DND-41 (cell line): Measurements from ENCODE around the gene PEPD.
A peak's percentile ranks its signal among the peaks of the same experiment; 100 is the strongest.

ENCODE experiments used
- ATAC-seq: fragments of 200-7000 bp; cut with Tn5 transposase; 3 replicates; pipeline ENCODE4 v1.9.1; 2021; ENCODE audit warnings: low read depth; ENCODE audit not compliant: insufficient read depth
- DNase-seq: peaks from one replicate; pipeline ENCODE4 v3.0.0-alpha.2; 2020
- H2AFZ ChIP-seq: 2 replicates; pipeline ENCODE4 v1.6.0; 2012; ENCODE audit warnings: low read depth, low read length
- H3K27ac ChIP-seq: 2 replicates; pipeline ENCODE4 v1.5.1; 2012; ENCODE audit warnings: low read length, inconsistent platforms
- H3K27me3 ChIP-seq: fragments of 200-600 bp; sonication (generic); 2 replicates; pipeline ENCODE4 v1.6.0; 2012; ENCODE audit warnings: low read length, mild to moderate bottlenecking, inconsistent platforms; ENCODE audit not compliant: insufficient read depth, poor library complexity
- H3K36me3 ChIP-seq: 2 replicates; pipeline ENCODE4 v1.5.1; 2012; ENCODE audit warnings: low read length, inconsistent platforms; ENCODE audit not compliant: insufficient read depth
- H3K4me1 ChIP-seq: 2 replicates; pipeline ENCODE4 v1.5.1; 2012; ENCODE audit warnings: mild to moderate bottlenecking, low read length; ENCODE audit not compliant: insufficient read depth
- H3K4me2 ChIP-seq: 2 replicates; pipeline ENCODE4 v1.6.0; 2012; ENCODE audit warnings: mild to moderate bottlenecking, moderate library complexity, low read length, inconsistent platforms; ENCODE audit not compliant: insufficient read depth
- H3K4me3 ChIP-seq, 2 experiments: fragments of 200-600 bp in 1 of 2; shearing (Covaris generic) in 1 of 2; 2 replicates each; pipeline ENCODE4 v1.5.1; 2012 to 2016; ENCODE audit warnings: inconsistent platforms in 2 of 2, low read length in 2 of 2, mild to moderate bottlenecking in 2 of 2, low read depth in 1 of 2, moderate library complexity in 1 of 2
- H3K79me2 ChIP-seq: 2 replicates; pipeline ENCODE4 v1.6.0; 2012; ENCODE audit warnings: low read length, inconsistent platforms; ENCODE audit not compliant: insufficient read depth
- H3K9ac ChIP-seq: 2 replicates; pipeline ENCODE4 v1.6.0; 2012; ENCODE audit warnings: low read depth, mild to moderate bottlenecking, inconsistent platforms, low read length, moderate library complexity
- H3K9me3 ChIP-seq: 2 replicates; pipeline ENCODE4 v1.5.1; 2012; ENCODE audit warnings: low read length, moderate library complexity, mild to moderate bottlenecking, inconsistent platforms; ENCODE audit not compliant: insufficient read depth, severe bottlenecking
- H4K20me1 ChIP-seq: 2 replicates; pipeline ENCODE4 v1.6.0; 2012; ENCODE audit warnings: low read length; ENCODE audit not compliant: insufficient read depth
- EZH2 ChIP-seq: IDR thresholded peaks from 3 replicates; pipeline ENCODE4 v1.6.1; 2012; ENCODE audit warnings: borderline replicate concordance, low read depth, mild to moderate bottlenecking, moderate library complexity, low read length, inconsistent platforms; ENCODE audit not compliant: severe bottlenecking
- TF ChIP-seq, protein P1 (sequence below): IDR thresholded peaks from 2 replicates; pipeline ENCODE4 v1.5.1; 2012; ENCODE audit warnings: borderline replicate concordance, low read length, moderate library complexity, mild to moderate bottlenecking; ENCODE audit not compliant: poor library complexity, severe bottlenecking; ENCODE audit errors: extremely low read depth

PEPD gene

DNA sequence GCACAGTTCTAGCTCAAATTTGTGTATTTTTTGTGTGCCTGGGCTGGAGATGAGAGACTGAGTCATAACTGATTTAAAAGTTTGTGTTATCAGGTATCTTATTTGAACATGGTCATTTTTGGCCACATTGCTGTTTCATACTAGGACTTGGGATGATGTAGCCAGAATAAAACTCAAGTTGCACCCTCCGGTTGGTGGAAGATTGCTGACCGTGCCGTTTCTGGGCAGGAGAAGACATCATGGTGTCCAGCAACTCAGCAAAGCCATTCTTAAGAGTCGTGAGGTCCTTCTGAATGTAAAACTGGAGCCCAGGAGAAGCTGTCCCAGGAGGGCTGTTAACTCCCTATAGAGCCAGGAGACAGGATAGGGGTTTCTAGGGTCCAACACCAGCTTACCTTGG is 140.5 kb downstream of the PEPD start:
- TF ChIP-seq EZH2, result no peak
- TF ChIP-seq, protein P1, sequence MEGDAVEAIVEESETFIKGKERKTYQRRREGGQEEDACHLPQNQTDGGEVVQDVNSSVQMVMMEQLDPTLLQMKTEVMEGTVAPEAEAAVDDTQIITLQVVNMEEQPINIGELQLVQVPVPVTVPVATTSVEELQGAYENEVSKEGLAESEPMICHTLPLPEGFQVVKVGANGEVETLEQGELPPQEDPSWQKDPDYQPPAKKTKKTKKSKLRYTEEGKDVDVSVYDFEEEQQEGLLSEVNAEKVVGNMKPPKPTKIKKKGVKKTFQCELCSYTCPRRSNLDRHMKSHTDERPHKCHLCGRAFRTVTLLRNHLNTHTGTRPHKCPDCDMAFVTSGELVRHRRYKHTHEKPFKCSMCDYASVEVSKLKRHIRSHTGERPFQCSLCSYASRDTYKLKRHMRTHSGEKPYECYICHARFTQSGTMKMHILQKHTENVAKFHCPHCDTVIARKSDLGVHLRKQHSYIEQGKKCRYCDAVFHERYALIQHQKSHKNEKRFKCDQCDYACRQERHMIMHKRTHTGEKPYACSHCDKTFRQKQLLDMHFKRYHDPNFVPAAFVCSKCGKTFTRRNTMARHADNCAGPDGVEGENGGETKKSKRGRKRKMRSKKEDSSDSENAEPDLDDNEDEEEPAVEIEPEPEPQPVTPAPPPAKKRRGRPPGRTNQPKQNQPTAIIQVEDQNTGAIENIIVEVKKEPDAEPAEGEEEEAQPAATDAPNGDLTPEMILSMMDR, result no peak
- Histone ChIP-seq H3K9ac (no peak overlapping the region), H4K20me1 (peaks cover 88% of the 10 kb centered on the region), H3K27ac (no peak overlapping the region), H2AFZ (no peak overlapping the region), H3K36me3 (peaks cover 53% of the 10 kb centered on the region), H3K4me3 (no peak overlapping the region), H3K79me2 (peaks cover 100% of the 10 kb centered on the region), H3K27me3 (no peaks in the 10 kb centered on the region), H3K9me3 (no peaks in the 10 kb centered on the region), H3K4me1 (peaks cover 17% of the 10 kb centered on the region), H3K4me2 (no peak overlapping the region)
- DNase-seq (no peak), ATAC-seq (no peak)

DNA sequence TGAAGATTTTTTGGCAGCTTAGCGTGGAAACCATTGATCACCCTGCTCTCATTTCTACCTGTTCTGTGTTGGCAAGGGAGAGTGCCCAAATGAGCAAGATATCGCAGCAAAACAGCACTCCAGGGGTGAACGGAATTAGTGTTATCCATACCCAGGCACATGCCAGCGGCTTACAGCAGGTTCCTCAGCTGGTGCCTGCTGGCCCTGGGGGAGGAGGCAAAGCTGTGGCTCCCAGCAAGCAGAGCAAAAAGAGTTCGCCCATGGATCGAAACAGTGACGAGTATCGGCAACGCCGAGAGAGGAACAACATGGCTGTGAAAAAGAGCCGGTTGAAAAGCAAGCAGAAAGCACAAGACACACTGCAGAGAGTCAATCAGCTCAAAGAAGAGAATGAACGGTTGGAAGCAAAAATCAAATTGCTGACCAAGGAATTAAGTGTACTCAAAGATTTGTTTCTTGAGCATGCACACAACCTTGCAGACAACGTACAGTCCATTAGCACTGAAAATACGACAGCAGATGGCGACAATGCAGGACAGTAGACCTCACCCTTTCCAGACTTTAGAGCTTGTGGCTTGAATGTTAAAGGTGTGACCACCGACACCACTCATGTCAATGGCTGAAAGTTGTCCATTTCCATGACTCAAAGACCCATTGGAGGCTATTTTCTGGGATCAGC is 142.3 kb downstream of the PEPD start:
- Histone ChIP-seq H3K27me3 (no peaks in the 10 kb centered on the region), H3K4me2 (no peak overlapping the region), H4K20me1 (peaks cover 92% of the 10 kb centered on the region), H3K9me3 (no peaks in the 10 kb centered on the region), H3K4me1 (peaks cover 34% of the 10 kb centered on the region), H3K9ac (no peak overlapping the region), H3K36me3 (peaks cover 46% of the 10 kb centered on the region), H3K79me2 (peaks cover 100% of the 10 kb centered on the region), H3K4me3 (no peak overlapping the region), H2AFZ (no peak overlapping the region), H3K27ac (no peak overlapping the region)
- TF ChIP-seq EZH2, result no peak
- TF ChIP-seq, protein P1, result no peak
- no peak for ATAC-seq
- no peak for DNase-seq

DNA sequence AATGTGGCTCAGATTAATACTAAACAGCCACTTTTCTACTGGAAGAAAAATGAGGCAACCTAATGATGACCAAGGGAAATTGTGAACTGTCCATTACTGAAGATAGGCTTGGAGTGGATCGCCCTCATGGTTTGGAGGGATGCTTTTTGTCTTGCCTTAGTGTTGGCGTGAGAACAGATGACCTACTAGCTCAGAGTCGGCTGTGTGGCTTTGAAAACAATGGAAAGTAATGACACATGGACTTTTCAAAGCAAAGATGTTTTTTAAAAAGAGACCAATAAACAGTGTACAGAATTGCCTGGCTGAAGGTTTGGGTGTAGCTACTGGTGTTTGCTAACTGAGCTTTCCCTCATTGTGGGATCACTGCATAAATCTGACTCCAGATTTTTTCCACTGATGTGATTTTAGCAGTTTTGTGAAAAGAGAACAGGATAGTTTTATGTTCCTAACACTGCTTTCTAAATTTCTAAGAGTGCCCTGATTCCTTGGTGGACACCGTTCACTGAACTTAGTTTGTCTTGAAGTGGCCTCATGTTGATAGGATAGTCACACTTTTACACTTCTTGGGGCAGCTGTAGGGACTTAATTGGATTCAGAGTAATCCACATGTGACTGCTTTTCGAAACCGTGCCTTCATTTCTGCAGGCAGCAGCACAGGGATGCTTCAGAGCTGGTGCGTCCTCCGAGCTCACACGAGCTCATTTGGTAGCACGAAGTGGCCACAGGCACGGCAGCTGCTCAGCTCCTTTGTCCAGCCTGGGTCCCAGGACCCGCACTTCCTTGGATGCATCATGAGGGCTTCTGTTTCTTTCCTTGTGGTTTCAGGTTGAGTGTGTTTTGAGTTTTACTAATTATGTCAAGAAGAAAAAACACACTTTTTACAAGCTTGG is 143.8 kb downstream of the PEPD start:
- no peak for ATAC-seq
- Histone ChIP-seq H3K9ac (no peak overlapping the region), H4K20me1 (peaks cover 80% of the 10 kb centered on the region), H3K36me3 (peaks cover 46% of the 10 kb centered on the region), H3K4me2 (peak overlapping the region; percentile 46; the same call in 1 of the 2 replicates), H3K27me3 (no peaks in the 10 kb centered on the region), H3K27ac (no peak overlapping the region), H3K4me3 (no peak overlapping the region), H2AFZ (no peak overlapping the region), H3K4me1 (peaks cover 38% of the 10 kb centered on the region), H3K79me2 (peaks cover 93% of the 10 kb centered on the region), H3K9me3 (no peaks in the 10 kb centered on the region)
- TF ChIP-seq, protein P1, result no peak
- no peak for TF ChIP-seq EZH2
- DNase-seq, result no peak
